ENCODE results near the gene GNS.

GRCh38 chr12:64773386-64773785, 14.2 kb upstream of the GNS start:
- TF ChIP-seq EZH2phosphoT487 (IDR thresholded peaks at IDR 0.05; ENCODE audit: borderline replicate concordance, low read length), result no peak
- TF ChIP-seq CTCF (conservative IDR thresholded peaks at IDR 0.05; ENCODE audit: low read depth, low read length), result no peak

Data from PC-3 (cell line).